H1 (cell line): ENCODE measurements around the gene ELMO2. TPM values are rescaled to one million over a fixed set of nuclear protein-coding genes. Genes with fewer than 3 reads are reported as not detected.

Experiments
- CHD7 ChIP-seq: fragments of 300-600 bp; sonication (generic); IDR thresholded peaks from 2 replicates; pipeline ENCODE4 v1.7.1; 2012; ENCODE audit warnings: low read length, moderate library complexity, mild to moderate bottlenecking, inconsistent platforms; ENCODE audit not compliant: insufficient replicate concordance
- CTCF ChIP-seq, 3 experiments: IDR thresholded peaks; 1 replicate in 2 of 3; 2 replicates in 1 of 3; pipeline versions ENCODE4 v1.5.1 to v1.6.1; 2011; ENCODE audit warnings: low read length in 3 of 3, mild to moderate bottlenecking in 3 of 3, inconsistent platforms in 2 of 3, low read depth in 1 of 3, moderate library complexity in 1 of 3; ENCODE audit not compliant: insufficient read depth in 1 of 3; ENCODE audit errors: control extremely low read depth in 1 of 3
- MAFK ChIP-seq: IDR thresholded peaks from 2 replicates; pipeline ENCODE4 v1.6.1; 2012; ENCODE audit warnings: low read depth, mild to moderate bottlenecking, improper control_type of control experiment, low read length
- polyA plus RNA-seq, 7 experiments: library from polyadenylated mRNA; depleted of rRNA in 3 of 7; stranded (reverse) in 5 of 7; unstranded in 2 of 7; fragments of >200 nt in 5 of 7; fragments of 200-250 nt in 2 of 7; gene quantifications; 1 replicate in 5 of 7; 2 replicates in 1 of 7; 4 replicates in 1 of 7; pipeline versions ENCODE4 v1.2.1 to v1.2.3, GENCODE V29; 2011 to 2013; ENCODE audit warnings: missing spikeins in 2 of 7, mixed read lengths in 2 of 7
- total RNA-seq: library from RNA; stranded (reverse); fragmentation: NEBNext Ultra II Directional; extraction: Animal tissue kit (Norgen Biotek cat#: 25700); gene quantifications from 2 replicates; pipeline ENCODE4 v1.2.1, GENCODE V29; 2021

The ELMO2 gene
- total and polyA plus RNA-seq, 2 of the 8 experiments (the other 6 are each of a cell fraction or from before 2014, with no cell fraction given) = 34.3 to 39.7 TPM

- TF ChIP-seq CHD7 (no peak), MAFK (no peak), CTCF (IDR thresholded peaks at IDR 0.05; ENCODE audit: control extremely low read depth in 1 of 3, insufficient read depth in 1 of 3, low read depth in 1 of 3, low read length in 3 of 3) (no peak)
Observed at GRCh38 chr20:46374383-46374782, 32.0 kb downstream of the ELMO2 start (continued).
